ENCODE results near the gene LIG4. TPM values are rescaled to one million over a fixed set of nuclear protein-coding genes. Genes with fewer than 3 reads are reported as not detected.

LIG4 gene
- total and polyA plus RNA-seq, 9 of the 15 experiments (the other 6 are each of a cell fraction or from before 2014, with no cell fraction given): 1.5 to 7.8 (median 5.1) TPM

DNA sequence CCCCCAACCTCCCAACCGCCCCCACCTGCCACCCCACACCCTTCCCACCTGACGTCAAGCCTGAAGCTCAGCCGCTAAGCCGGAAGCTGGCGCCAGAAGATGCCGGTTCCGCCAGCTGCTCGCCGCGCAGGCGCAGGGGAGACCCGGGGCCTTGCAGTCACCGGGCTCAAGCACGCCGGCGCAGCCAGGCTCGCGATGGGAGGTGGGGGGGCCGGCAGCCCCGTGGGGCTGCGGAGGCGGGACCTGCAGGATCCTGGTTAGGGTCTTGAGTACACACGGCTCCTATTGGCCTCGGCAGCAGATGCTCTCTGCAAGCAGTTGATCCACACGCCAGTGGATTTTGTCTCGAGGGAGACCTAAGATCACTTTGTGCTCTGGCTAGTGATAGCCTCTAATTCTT, at the start of gene LIG4 (continued):
- no peak for TF ChIP-seq POLR2H (tag; IDR thresholded peaks at IDR 0.05; ENCODE audit: low read depth)
- no peak for TF ChIP-seq PTRF (tag; IDR thresholded peaks at IDR 0.05)
- TF ChIP-seq HDAC1 (IDR thresholded peaks at IDR 0.05): peak in 1 of 2 experiments; percentile 25; a peak in 1 of 4 replicates
- no peak for TF ChIP-seq DNMT1 (IDR thresholded peaks at IDR 0.05)
- TF ChIP-seq SOX6 (IDR thresholded peaks at IDR 0.05): no peak
- TF ChIP-seq FOXM1 (IDR thresholded peaks at IDR 0.05; ENCODE audit: low read depth): no peak
- no peak for TF ChIP-seq FOXM1 (CRISPR knock-in tag; IDR thresholded peaks at IDR 0.05; ENCODE audit: low read depth)
- no peak for TF ChIP-seq HDGF (IDR thresholded peaks at IDR 0.05)
- TF ChIP-seq SMAD4 (CRISPR knock-in tag; conservative IDR thresholded peaks at IDR 0.05): no peak
- no peak for TF ChIP-seq TSC22D4 (tag; IDR thresholded peaks at IDR 0.05)
- no peak for TF ChIP-seq GATA2 (CRISPR knock-in tag; IDR thresholded peaks at IDR 0.05)
- TF ChIP-seq, protein P1, sequence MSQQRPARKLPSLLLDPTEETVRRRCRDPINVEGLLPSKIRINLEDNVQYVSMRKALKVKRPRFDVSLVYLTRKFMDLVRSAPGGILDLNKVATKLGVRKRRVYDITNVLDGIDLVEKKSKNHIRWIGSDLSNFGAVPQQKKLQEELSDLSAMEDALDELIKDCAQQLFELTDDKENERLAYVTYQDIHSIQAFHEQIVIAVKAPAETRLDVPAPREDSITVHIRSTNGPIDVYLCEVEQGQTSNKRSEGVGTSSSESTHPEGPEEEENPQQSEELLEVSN (IDR thresholded peaks at IDR 0.05; ENCODE audit: borderline replicate concordance in 1 of 2, extremely low read depth in 1 of 2, insufficient read depth in 1 of 2, insufficient read length in 1 of 2, low read depth in 1 of 2, low read length in 1 of 2, poor library complexity in 1 of 2, severe bottlenecking in 1 of 2): peak; percentile 19 to 79
- TF ChIP-seq MAFF (IDR thresholded peaks at IDR 0.05; ENCODE audit: low read length): no peak
- no peak for TF ChIP-seq ESRRA (IDR thresholded peaks at IDR 0.05; ENCODE audit: borderline replicate concordance, low read depth)
- no peak for TF ChIP-seq MTF1 (CRISPR knock-in tag; IDR thresholded peaks at IDR 0.05; ENCODE audit: borderline replicate concordance)
- TF ChIP-seq PTTG1 (tag; IDR thresholded peaks at IDR 0.05; ENCODE audit: low read depth): no peak
- TF ChIP-seq ZNF583 (CRISPR knock-in tag; IDR thresholded peaks at IDR 0.05): no peak
- TF ChIP-seq RB1 (IDR thresholded peaks at IDR 0.05; ENCODE audit: low read depth): no peak
- TF ChIP-seq ZNF778 (CRISPR knock-in tag; IDR thresholded peaks at IDR 0.05): no peak
- TF ChIP-seq GATAD2B (IDR thresholded peaks at IDR 0.05; ENCODE audit: borderline replicate concordance): no peak
- TF ChIP-seq MYC (IDR thresholded peaks at IDR 0.05; ENCODE audit: low read depth, low read length): no peak
- no peak for TF ChIP-seq MYC (CRISPR knock-in tag; IDR thresholded peaks at IDR 0.05; ENCODE audit: borderline replicate concordance, low read depth)
- no peak for TF ChIP-seq U2AF2 (optimal IDR thresholded peaks at IDR 0.05; ENCODE audit: low read depth, low read length)
- TF ChIP-seq CREM (IDR thresholded peaks at IDR 0.05; ENCODE audit: low read depth): peak; percentile 68
- TF ChIP-seq GABPB1 (CRISPR knock-in tag; IDR thresholded peaks at IDR 0.05): peak; percentile 51; the same call in 1 of the 2 replicates
- no peak for TF ChIP-seq RBM14 (IDR thresholded peaks at IDR 0.05; ENCODE audit: borderline replicate concordance, insufficient read depth, low read depth, low read length)
- no peak for TF ChIP-seq ZNF134 (CRISPR knock-in tag; conservative IDR thresholded peaks at IDR 0.05)
- no peak for TF ChIP-seq RBBP5 (IDR thresholded peaks at IDR 0.05; ENCODE audit: borderline replicate concordance, insufficient read depth, low read length, poor library complexity, severe bottlenecking)
- no peak for TF ChIP-seq ZNF586 (CRISPR knock-in tag; conservative IDR thresholded peaks at IDR 0.05)
